SK-N-SH treated with all-trans-retinoic acid at 6 μM for 48 hours (cell line): ENCODE measurements around the gene EFL1.

Experiments
- ARNTL ChIP-seq: fragments of 450-650 bp; formaldehyde crosslinking; IDR thresholded peaks from 2 replicates; pipeline ENCODE4 v1.5.0; 2020; ENCODE audit warnings: low read depth, mild to moderate bottlenecking, moderate library complexity, borderline replicate concordance
- CREB5 ChIP-seq: fragments of 250-450 bp; sonication (Bioruptor Pico); IDR thresholded peaks from 2 replicates; pipeline ENCODE4 v1.5.1; 2020; ENCODE audit warnings: low read depth, mild to moderate bottlenecking, moderate library complexity
- CSRNP3 ChIP-seq: fragments of 250-450 bp; sonication (Bioruptor Pico); IDR thresholded peaks from 2 replicates; pipeline ENCODE4 v1.5.1; 2021; ENCODE audit warnings: mild to moderate bottlenecking, moderate library complexity
- ESRRG ChIP-seq: fragments of 250-450 bp; sonication (Bioruptor Pico); IDR thresholded peaks from 2 replicates; pipeline ENCODE4 v1.6.1; 2021; ENCODE audit warnings: mild to moderate bottlenecking
- ISL1 ChIP-seq: fragments of 250-450 bp; sonication (Bioruptor Pico); IDR thresholded peaks from 2 replicates; pipeline ENCODE4 v2.1.2; 2022; ENCODE audit warnings: mild to moderate bottlenecking, moderate library complexity
- OSR1 ChIP-seq: fragments of 250-450 bp; sonication (Bioruptor Pico); IDR thresholded peaks from 2 replicates; pipeline ENCODE4 v1.8.0; 2022; ENCODE audit warnings: moderate library complexity, mild to moderate bottlenecking, inconsistent platforms
- PATZ1 ChIP-seq: fragments of 250-450 bp; sonication (Bioruptor Pico); IDR thresholded peaks from 2 replicates; pipeline ENCODE4 v1.8.0; 2020; ENCODE audit warnings: mild to moderate bottlenecking, moderate library complexity, borderline replicate concordance
- POU6F1 ChIP-seq: fragments of 250-450 bp; sonication (Bioruptor Pico); IDR thresholded peaks from 2 replicates; pipeline ENCODE4 v1.8.0; 2021; ENCODE audit warnings: low read depth, mild to moderate bottlenecking, moderate library complexity, borderline replicate concordance
- SNAI2 ChIP-seq: fragments of 250-450 bp; sonication (Bioruptor Pico); IDR thresholded peaks from 2 replicates; pipeline ENCODE4 v1.5.0; 2020; ENCODE audit warnings: mild to moderate bottlenecking, moderate library complexity
- TCF4 ChIP-seq: fragments of 250-450 bp; sonication (Bioruptor Pico); IDR thresholded peaks from 2 replicates; pipeline ENCODE4 v1.8.0; 2021; ENCODE audit warnings: mild to moderate bottlenecking, moderate library complexity, borderline replicate concordance
- TSHZ2 ChIP-seq: fragments of 250-450 bp; sonication (Bioruptor Pico); IDR thresholded peaks from 2 replicates; pipeline ENCODE4 v1.5.0; 2020; ENCODE audit warnings: mild to moderate bottlenecking, moderate library complexity
- ZC3H10 ChIP-seq: fragments of 250-450 bp; sonication (Bioruptor Pico); IDR thresholded peaks from 2 replicates; pipeline ENCODE4 v1.5.1; 2021; ENCODE audit warnings: mild to moderate bottlenecking, moderate library complexity
- ZFP3 ChIP-seq: fragments of 250-450 bp; sonication (Bioruptor Pico); IDR thresholded peaks from 2 replicates; pipeline ENCODE4 v1.5.0; 2020; ENCODE audit warnings: mild to moderate bottlenecking, moderate library complexity
- ZFP30 ChIP-seq: fragments of 450-650 bp; formaldehyde crosslinking; IDR thresholded peaks from 2 replicates; pipeline ENCODE4 v1.5.0; 2022; ENCODE audit warnings: mild to moderate bottlenecking, moderate library complexity

DNA sequence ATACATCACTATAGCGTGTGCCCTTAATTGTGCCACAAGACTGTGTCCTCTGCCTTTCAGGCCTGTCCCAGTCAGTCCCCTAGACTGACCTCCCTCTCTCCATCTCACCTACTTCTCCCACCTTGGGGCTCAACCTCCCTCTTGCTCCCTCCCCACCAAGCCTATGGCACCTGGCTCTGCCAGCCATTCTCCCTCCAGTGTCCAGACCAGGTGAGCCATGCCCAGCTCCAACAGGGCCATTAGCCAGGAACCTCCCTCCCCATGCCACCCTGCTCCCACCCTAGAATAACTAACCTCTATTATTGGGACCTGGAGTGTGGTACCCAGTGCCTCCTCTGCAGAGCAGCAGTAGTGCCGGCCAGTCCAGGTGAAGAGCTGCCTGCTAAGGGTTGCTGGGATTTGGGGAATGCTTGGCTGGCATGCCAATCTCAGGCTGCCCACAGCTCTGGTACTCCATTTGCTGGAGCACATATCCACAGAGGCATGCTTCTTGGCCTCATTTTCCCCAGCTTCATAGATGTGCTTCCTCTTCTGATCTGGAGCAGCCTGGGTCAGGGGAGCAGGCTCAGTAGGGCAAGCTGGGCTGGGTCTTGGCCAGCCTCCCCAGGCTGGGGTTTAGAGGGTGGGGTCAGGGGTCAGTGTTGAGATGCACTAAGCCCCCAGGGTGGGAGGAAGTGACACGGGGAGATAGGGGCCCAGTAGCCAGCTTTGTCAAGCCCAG, 38.9 kb upstream of the EFL1 start:
- TF ChIP-seq ESRRG (CRISPR knock-in tag) (no peak), ARNTL (CRISPR knock-in tag) (no peak), ZFP3 (no peak), POU6F1 (no peak), ZC3H10 (no peak), CSRNP3 (CRISPR knock-in tag) (no peak), ZFP30 (CRISPR knock-in tag) (no peak), PATZ1 (CRISPR knock-in tag) (no peak), CREB5 (CRISPR knock-in tag) (no peak), ISL1 (CRISPR knock-in tag) (no peak), TSHZ2 (CRISPR knock-in tag) (no peak), SNAI2 (CRISPR knock-in tag) (no peak), OSR1 (CRISPR knock-in tag) (no peak), TCF4 (no peak)
